GM12801 (cell line): ENCODE data around the gene PDE1C.

Experiments used
- TF ChIP-seq, protein P1 (sequence below): IDR thresholded peaks from one replicate; pipeline ENCODE4 v1.5.1; 2011; ENCODE audit warnings: control low read depth; ENCODE audit not compliant: insufficient read length; ENCODE audit errors: extremely low read depth

Gene PDE1C

DNA sequence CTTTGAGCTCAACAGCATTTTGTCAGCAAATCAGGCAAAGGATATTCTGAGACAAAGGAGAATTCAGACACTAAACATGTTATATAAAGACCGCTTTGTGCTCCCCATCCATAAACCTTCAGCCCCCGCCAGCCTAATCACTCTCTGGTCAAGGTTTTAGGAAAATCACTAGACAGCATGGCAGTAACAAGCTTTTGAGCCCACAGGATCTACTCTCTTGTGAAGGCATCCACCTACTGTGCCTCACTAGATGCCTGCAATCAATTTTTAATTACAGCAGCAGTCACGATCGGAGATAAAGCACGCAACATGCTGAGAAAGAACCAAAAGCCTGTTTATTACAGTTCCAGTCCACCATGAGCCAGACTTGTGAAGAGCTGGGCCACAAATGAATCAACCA, 19.1 kb downstream of the PDE1C start:
- TF ChIP-seq, protein P1, sequence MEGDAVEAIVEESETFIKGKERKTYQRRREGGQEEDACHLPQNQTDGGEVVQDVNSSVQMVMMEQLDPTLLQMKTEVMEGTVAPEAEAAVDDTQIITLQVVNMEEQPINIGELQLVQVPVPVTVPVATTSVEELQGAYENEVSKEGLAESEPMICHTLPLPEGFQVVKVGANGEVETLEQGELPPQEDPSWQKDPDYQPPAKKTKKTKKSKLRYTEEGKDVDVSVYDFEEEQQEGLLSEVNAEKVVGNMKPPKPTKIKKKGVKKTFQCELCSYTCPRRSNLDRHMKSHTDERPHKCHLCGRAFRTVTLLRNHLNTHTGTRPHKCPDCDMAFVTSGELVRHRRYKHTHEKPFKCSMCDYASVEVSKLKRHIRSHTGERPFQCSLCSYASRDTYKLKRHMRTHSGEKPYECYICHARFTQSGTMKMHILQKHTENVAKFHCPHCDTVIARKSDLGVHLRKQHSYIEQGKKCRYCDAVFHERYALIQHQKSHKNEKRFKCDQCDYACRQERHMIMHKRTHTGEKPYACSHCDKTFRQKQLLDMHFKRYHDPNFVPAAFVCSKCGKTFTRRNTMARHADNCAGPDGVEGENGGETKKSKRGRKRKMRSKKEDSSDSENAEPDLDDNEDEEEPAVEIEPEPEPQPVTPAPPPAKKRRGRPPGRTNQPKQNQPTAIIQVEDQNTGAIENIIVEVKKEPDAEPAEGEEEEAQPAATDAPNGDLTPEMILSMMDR, result no peak

DNA sequence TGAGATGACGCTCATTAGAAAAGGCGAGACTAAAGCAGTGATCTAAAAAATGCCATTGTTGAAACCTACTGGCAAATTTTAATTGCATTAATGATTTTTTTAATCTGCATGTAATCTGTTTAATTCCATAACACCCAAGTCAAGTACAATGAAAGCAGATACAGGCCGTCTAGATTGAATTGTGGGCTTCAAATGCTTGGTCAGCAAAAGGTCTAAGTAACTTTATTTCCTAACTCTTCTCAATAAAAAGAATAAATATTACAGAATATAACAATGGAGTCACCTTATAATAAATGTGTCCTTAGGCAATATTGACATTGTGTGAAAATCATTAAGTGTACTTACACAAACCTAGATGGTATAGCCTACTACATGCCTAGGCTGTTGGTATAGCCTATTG, 20.6 kb downstream of the PDE1C start:
- TF ChIP-seq, protein P1, result no peak

DNA sequence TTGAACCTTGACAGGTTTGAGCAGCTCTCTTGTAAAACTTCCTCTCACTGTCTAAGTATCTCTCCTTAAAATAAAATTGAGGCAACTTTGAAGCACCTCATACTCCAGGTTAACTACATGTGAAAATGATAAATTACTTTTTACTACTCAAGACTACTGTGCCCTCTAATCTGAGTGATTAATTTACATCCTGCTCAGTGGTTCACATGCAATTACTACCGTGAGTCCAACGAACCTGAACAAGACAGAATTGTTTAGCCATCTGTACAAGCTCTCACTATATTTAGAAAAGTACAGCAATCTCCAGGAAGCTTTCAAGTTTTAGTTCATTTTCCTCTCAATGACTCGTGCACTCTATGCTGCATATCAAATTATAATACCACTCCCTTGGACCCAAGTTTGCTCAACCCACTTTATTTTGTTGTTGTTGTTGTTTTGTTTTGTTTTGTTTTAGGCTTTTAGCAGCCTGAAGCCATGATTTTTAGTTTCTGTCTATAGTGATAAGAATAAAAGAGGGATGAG, 21.2 kb downstream of the PDE1C start:
- TF ChIP-seq, protein P1, result no peak

DNA sequence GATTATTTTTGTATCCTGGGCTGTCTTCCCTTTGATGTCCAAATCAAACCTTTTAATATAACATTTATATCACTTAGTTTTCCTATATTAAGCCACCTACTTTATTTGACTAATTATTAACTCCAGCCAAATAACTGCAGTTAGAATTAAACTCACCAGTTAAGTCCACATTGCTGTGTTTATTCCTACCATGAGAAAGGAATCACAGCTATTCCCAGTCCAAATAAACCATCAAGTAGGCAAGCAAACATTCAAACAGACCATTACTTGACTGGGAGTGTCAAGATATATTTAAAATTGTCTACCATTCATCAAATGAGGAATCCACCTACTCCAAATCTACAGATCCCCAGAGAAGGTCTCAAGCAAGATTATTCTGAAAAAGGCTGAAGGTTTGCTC, 22.4 kb downstream of the PDE1C start:
- TF ChIP-seq, protein P1, result no peak

DNA sequence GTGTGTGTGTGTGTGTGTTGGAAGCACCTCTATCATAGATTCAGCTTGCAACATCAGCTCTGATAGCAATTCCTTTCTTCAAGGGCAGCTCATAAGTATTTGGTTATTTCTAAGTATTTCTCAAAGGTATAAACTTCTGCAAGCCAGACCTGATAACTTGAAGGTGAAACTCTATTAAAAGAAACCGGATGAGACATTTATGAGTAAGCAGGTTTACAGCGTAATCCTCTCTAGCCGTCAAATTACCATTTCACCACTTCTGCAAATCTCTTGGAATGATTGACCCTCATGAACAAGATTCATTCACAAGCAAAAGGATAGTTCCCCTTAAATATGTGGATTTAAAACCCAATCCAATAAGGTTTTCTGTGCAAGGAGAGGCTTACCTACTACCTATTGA, 23.1 kb downstream of the PDE1C start:
- TF ChIP-seq, protein P1, result no peak

DNA sequence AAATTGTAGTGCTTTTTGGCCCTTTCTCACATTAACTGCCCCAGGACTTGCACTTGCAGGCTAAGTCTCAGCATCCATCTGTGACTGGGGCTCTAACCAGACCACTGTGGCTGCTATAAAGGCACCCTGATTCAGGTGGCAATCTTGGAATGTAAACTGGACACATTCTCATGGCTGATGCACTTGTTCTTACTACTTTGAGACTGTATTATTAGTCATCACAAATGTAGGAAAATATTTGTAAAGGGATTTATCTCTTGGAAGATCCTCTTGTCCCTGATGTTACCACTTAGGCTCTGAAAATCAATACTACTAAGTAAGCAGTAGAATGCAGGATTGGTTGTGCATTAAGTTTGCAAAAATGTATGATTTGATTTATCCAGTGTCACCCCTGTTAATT, 25.0 kb downstream of the PDE1C start:
- TF ChIP-seq, protein P1, result no peak

DNA sequence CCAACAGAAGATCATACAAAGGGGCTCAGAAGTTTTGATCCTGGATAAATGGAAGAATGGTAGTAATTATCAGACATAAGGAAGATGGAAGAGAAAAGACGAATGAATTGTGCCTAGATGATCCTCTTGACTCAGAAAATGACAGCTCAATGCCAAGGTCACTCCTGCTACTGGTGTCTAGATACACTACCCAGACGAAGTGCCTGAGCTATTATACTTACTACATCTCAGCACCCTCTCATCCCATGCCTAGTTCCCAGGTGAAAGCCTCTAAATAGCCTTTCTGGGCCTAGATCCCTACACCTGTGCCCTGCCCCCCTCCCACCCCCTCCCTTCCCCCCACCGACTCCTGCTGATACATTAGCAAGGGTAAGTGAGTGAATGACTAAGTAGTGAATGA, 25.5 kb downstream of the PDE1C start:
- TF ChIP-seq, protein P1, result no peak

DNA sequence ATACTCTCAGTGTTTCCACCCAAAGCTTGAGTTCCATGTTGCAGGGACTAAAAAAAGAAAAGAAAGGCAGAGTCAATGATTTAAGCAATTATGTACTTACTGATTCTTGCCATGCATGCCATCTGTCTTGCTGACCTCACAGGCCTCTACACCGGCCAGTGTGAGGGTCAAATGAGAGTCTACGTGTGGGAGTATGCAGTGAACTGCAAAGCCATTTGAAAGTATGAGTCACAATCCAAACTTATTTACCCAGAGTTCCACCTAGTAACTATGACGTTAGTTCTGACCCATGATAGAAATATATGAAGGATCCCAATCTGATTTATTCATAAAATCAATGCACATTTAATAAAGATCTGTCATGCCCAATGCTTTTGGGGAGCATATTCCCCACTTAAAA, 26.5 kb downstream of the PDE1C start:
- TF ChIP-seq, protein P1, result no peak
